Endothelial cell of umbilical vein (primary cell): ENCODE measurements around the gene CCNT2.

ENCODE experiments used
- CTCF ChIP-seq, 2 donors: IDR thresholded peaks; 1 replicate in 1 of 2; 2 replicates in 1 of 2; pipeline ENCODE4 v1.5.1; 2011; ENCODE audit warnings: low read length in 2 of 2, mild to moderate bottlenecking in 2 of 2, moderate library complexity in 2 of 2, control low read depth in 1 of 2, inconsistent platforms in 1 of 2, low read depth in 1 of 2; ENCODE audit not compliant: insufficient read depth in 1 of 2; ENCODE audit errors: extremely low read depth in 1 of 2
- EZH2 ChIP-seq: IDR thresholded peaks from 2 replicates; pipeline ENCODE4 v1.6.1; 2012; ENCODE audit warnings: borderline replicate concordance, low read depth, mild to moderate bottlenecking, moderate library complexity, low read length, inconsistent platforms; ENCODE audit not compliant: severe bottlenecking
- JUN ChIP-seq: IDR thresholded peaks from 2 replicates; pipeline ENCODE4 v1.6.1; 2011; ENCODE audit warnings: borderline replicate concordance, low read depth; ENCODE audit not compliant: insufficient read length, insufficient read depth
- POLR2AphosphoS5 ChIP-seq: IDR thresholded peaks from 2 replicates; pipeline ENCODE4 v1.6.1; 2012; ENCODE audit warnings: low read depth, mild to moderate bottlenecking, control low read depth, low read length, moderate library complexity; ENCODE audit not compliant: insufficient read depth

DNA sequence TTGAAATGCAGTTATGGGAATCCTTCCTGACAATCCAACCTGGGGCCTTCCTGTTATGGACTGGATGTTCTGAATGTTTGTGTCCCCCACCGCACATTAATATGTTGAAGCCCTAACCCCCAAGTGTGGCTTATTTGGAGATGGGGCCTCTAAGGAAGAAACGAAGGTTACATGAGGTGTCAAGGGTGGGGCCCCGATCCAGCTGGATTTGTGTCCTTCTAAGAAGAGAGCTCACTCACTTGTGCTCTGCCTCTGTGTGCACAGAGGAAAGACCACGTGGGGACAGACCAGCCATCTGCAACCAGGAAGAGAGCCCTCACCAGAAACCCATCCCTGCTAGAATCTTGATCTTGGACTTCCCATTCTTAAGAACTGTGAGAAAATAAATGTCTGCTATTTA lies 84.2 kb downstream of the CCNT2 start:
- no peak for TF ChIP-seq EZH2
- TF ChIP-seq CTCF (IDR thresholded peaks at IDR 0.05; ENCODE audit: extremely low read depth in 1 of 2, insufficient read depth in 1 of 2, low read depth in 1 of 2, low read length in 2 of 2): no peak
- TF ChIP-seq JUN: no peak
- TF ChIP-seq POLR2AphosphoS5: no peak
